H4 (cell line): Measurements from ENCODE around the gene TSHZ1. TPM values are rescaled to one million over a fixed set of nuclear protein-coding genes. Genes with fewer than 3 reads are reported as not detected.

Experiments
- DNase-seq: peaks from one replicate; pipeline ENCODE4 v3.0.0-alpha.2; 2015; ENCODE audit warnings: low spot score
- total RNA-seq: library from RNA; depleted of rRNA; stranded (reverse); fragments of >200 nt; shearing (Covaris generic); gene quantifications from 2 replicates; pipeline ENCODE4 v1.2.3, GENCODE V29; 2014

TSHZ1 gene
- total RNA-seq, 1 experiment from 2014 or later = 8.9 TPM

DNA sequence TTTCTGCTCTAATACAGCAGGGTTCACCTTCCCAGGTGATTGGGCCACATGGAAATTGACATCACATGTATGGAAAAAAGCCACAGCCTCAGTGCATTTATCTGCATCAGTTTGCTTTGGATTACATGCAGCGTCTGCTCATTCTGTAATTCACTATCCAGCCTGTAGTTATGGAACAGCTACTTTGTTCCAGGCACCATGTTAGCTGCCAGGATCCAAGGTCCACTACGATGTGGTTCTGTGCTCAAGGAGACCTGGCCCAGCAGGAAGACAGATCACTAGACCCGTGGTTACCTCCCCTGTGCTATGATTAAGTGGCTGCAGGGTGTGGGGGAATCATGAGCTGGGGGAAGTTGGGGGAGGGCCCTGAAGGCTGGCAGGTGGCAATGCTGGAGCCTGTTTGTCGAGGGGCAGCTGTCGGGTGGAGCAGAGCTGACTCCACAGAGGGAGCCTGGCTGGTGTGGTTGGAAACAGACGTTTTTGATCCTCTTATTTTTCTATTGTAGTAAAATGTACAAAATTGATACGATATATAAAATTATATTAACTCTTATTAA lies 58.6 kb downstream of the TSHZ1 start:
- no peak for DNase-seq

- DNase-seq = no peak
Measured at GRCh38 chr18:75269696-75270095, 59.1 kb downstream of the TSHZ1 start.

- no peak for DNase-seq
Measured at GRCh38 chr18:75271952-75272351, 61.4 kb downstream of the TSHZ1 start.

DNA sequence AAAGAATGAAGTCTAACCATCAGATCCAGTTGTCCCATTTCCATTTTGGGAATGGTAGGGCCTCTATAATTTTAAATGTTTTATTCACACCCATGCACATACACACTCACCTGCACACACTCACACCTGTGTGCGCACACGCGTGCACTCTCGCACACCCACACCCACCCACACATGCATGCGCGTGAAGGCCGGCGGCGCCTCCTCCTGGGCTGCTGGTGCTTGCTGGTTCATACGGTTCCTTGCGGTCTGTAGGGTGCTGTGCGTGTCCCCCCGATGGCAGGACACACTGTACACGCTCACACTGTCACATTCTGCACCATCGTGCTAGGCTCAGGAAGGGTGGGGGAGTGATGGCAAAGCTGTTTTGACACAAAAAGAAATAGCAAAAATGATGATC lies 63.2 kb downstream of the TSHZ1 start:
- DNase-seq = no peak

GRCh38 chr18:75275226-75275625 lies 64.6 kb downstream of the TSHZ1 start:
- DNase-seq = no peak

GRCh38 chr18:75276818-75277609 lies 66.4 kb downstream of the TSHZ1 start:
- no peak for DNase-seq

DNA sequence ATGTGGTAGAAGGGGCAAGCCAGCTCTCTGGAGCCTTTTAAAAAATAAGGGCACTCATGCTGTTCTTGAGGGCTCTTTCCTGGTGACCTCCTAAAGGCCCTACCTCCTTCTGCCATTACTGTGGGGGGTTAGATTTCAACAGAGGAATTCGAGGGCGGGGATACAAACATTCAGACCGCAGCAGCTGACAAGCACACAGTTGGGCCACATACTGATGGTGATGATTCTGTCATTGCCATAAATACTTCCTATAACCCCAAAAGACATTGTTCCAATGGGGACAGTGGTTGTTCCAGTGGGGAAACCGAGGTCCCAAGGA lies 67.0 kb downstream of the TSHZ1 start:
- DNase-seq = no peak

- no peak for DNase-seq
Measured at GRCh38 chr18:75279381-75279780, 68.8 kb downstream of the TSHZ1 start.

DNA sequence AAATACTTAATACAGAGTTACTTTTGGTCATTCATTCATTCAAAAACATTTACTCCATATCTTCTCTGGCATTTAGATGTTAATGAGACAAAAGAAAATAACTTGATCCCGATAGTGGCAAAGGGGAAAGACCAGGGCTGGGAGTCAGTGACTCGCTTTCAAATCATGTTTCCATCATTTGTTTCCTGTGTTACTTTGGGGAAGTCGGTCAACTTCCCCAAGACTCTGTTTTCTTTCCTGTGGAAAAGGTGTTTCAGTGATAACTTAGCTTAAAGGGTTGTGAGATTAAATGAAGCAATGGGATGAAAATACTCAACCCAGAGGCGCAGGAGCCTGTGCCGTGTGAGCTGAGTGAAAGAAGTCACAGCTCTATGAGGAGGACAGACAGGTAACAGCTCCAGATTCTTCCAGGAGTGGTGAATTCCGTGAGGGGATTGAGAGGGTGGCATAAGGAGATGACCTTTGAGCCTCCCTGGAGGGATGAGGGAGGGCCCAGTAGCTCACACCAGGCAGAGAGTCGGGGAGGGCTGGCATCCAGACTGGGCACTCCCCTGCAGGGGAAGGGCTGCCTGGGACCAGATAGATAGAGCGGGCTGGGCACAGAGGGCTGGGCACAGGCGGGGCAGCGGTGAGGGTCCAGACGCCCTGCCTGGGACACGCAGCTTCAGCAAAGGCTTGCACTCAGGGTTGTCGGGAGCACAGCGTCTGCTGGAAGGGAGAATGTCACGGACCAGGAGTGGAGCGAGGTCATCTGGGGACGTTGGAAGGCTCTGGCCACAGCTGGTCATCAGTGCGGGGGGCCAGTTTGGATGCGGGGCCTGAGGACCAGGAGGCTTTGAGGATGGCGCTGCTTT lies 70.1 kb downstream of the TSHZ1 start:
- DNase-seq = no peak

GRCh38 chr18:75282746-75283145 lies 72.1 kb downstream of the TSHZ1 start:
- DNase-seq = no peak

GRCh38 chr18:75283731-75284130 lies 73.1 kb downstream of the TSHZ1 start:
- no peak for DNase-seq

GRCh38 chr18:75284566-75284965 lies 74.0 kb downstream of the TSHZ1 start:
- no peak for DNase-seq

DNA sequence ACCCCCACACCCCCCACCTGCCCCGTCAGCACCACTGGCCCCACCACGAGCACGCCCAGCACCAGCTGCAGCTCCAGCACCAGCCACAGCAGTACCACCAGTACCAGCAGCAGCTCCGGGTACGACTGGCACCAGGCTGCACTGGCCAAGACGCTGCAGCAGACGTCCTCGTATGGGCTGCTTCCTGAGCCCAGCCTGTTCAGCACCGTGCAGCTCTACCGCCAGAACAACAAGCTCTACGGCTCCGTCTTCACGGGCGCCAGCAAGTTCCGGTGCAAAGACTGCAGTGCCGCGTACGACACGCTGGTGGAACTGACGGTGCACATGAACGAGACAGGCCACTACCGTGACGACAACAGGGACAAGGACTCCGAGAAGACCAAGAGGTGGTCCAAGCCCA lies 75.3 kb downstream of the TSHZ1 start:
- DNase-seq = no peak

DNA sequence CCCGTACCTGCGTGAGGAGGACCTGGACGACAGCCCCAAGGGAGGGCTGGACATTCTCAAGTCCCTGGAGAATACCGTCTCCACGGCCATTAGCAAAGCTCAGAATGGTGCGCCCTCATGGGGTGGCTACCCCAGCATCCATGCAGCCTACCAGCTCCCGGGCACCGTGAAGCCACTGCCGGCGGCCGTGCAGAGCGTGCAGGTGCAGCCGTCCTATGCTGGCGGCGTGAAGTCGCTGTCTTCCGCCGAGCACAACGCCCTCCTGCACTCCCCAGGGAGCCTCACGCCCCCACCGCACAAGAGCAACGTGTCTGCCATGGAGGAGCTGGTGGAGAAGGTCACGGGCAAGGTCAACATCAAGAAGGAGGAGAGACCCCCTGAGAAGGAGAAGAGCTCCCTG lies 76.4 kb downstream of the TSHZ1 start:
- no peak for DNase-seq

- no peak for DNase-seq
Measured at GRCh38 chr18:75287700-75288099, 77.1 kb downstream of the TSHZ1 start.

GRCh38 chr18:75289761-75290160 lies 79.2 kb downstream of the TSHZ1 start:
- no peak for DNase-seq

GRCh38 chr18:75290737-75291358 lies 80.3 kb downstream of the TSHZ1 start:
- no peak for DNase-seq

- DNase-seq = no peak
Measured at GRCh38 chr18:75291460-75291859, 80.9 kb downstream of the TSHZ1 start.

GRCh38 chr18:75293591-75293990 lies 83.0 kb downstream of the TSHZ1 start:
- DNase-seq = peak; percentile 48

- no peak for DNase-seq
Measured at GRCh38 chr18:75297731-75298130, 87.1 kb downstream of the TSHZ1 start.

DNA sequence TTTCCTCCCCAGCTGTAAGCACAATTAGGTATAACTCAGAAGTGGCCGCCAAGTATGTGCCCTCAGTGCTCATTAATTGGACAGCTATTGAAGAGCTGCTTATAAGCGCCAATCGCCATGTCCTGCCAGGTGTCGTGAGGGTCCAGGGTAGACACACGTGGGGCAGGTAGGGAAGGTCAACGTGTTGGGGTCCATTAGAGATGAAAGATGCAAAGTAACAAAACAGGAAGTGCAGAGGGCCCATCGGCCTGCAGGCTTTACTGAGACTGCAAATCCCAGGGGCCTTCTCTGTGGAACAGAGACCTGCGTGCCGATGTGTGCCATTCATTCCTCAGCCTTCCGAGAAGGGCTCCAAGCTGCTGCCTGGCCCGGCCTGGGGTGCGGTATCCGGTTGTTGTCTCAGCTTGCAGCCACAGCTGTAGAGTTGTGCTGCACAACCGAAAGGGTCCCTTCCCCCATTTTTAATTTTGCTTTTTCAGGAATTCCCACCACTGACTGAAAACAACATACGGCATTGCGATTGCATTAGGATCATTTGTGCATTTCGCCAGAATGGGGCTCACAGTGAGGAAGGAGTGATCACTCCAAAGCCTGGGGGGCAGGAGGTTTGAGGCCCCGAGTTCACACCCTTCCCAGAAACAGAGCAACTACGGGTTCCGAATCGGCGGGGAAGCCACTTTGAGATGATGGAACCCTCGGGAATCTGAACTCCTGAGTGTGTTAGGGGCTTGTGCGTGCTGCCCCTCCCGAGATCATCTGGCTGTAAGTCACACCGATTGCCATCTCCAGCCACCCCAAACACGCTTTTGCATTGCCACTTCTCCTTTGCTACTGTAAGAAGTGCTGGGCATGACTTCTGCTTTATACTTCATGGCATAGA lies 94.3 kb downstream of the TSHZ1 start:
- no peak for DNase-seq
